Hepatocyte (in vitro differentiated cells): Measurements from ENCODE around the gene PCDHGA10.

Source experiments
- CTCF ChIP-seq: fragments of 200-600 bp; sonication (generic); IDR thresholded peaks from 2 replicates; pipeline ENCODE4 v1.5.1; 2016; ENCODE audit warnings: antibody characterized with exemption, mild to moderate bottlenecking; ENCODE audit not compliant: poor library complexity
- EZH2 ChIP-seq: fragments of 200-600 bp; sonication (generic); IDR thresholded peaks from 2 replicates; pipeline ENCODE4 v1.6.1; 2016; ENCODE audit warnings: antibody characterized with exemption, mild to moderate bottlenecking, borderline replicate concordance

DNA sequence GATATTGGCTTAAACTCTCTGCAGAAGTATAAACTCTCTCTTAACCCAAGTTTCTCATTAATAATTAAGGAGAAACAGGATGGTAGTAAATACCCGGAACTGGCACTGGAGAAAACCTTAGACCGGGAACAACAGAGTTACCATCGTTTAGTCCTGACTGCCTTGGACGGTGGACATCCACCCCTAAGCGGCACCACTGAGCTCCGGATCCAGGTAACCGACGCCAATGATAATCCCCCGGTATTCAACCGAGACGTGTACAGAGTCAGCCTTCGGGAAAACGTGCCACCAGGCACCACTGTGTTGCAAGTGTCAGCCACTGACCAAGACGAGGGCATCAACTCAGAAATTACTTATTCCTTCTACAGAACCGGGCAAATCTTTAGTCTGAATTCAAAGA, 14.2 kb upstream of the PCDHGA10 start:
- TF ChIP-seq CTCF, result no peak
- TF ChIP-seq EZH2, result no peak
